ENCODE measurements around the gene TRPM3.

The TRPM3 gene

GRCh38 chr9:70534471-70534870 lies 587.0 kb downstream of the TRPM3 start:
- ChIA-PET POLR2A (no interaction called here), CTCF (interaction anchor here (0.8 to 1.1 kb wide), 2 partner anchors 11 to 14 kb away, joined by 3 read pairs; no protein-coding TSS in a partner anchor)
- no peak for DNase-seq (ENCODE audit: extremely low spot score)
- TF ChIP-seq CTCF (IDR thresholded peaks at IDR 0.05; ENCODE audit: control extremely low read depth, extremely low read depth, low read depth, missing control alignments), result no peak

GRCh38 chr9:70534061-70534460 lies 587.4 kb downstream of the TRPM3 start:
- no peak for DNase-seq (ENCODE audit: extremely low spot score)
- TF ChIP-seq CTCF (IDR thresholded peaks at IDR 0.05; ENCODE audit: control extremely low read depth, extremely low read depth, low read depth, missing control alignments), result no peak
- ChIA-PET CTCF (interaction anchor here (0.8 to 1.1 kb wide), 2 partner anchors 11 to 14 kb away, joined by 3 read pairs; no protein-coding TSS in a partner anchor), POLR2A (no interaction called here)

- no peak for TF ChIP-seq CTCF (IDR thresholded peaks at IDR 0.05; ENCODE audit: control extremely low read depth, extremely low read depth, low read depth, missing control alignments)
- POLR2A ChIA-PET, result no interaction called here
- CTCF ChIA-PET, result no interaction called here
- no peak for DNase-seq (ENCODE audit: extremely low spot score)
Observed at GRCh38 chr9:70533492-70533891, 587.9 kb downstream of the TRPM3 start.

GRCh38 chr9:70532716-70533115 lies 588.7 kb downstream of the TRPM3 start:
- ChIA-PET CTCF (no interaction called here), POLR2A (no interaction called here)
- no peak for TF ChIP-seq CTCF (IDR thresholded peaks at IDR 0.05; ENCODE audit: control extremely low read depth, extremely low read depth, low read depth, missing control alignments)
- DNase-seq (ENCODE audit: extremely low spot score), result no peak

- ChIA-PET POLR2A (no interaction called here), CTCF (no interaction called here)
- no peak for DNase-seq (ENCODE audit: extremely low spot score)
- no peak for TF ChIP-seq CTCF (IDR thresholded peaks at IDR 0.05; ENCODE audit: control extremely low read depth, extremely low read depth, low read depth, missing control alignments)
Observed at GRCh38 chr9:70531311-70531710, 590.1 kb downstream of the TRPM3 start.

- no peak for TF ChIP-seq CTCF (IDR thresholded peaks at IDR 0.05; ENCODE audit: control extremely low read depth, extremely low read depth, low read depth, missing control alignments)
- no peak for DNase-seq (ENCODE audit: extremely low spot score)
- POLR2A ChIA-PET, result no interaction called here
- CTCF ChIA-PET, result no interaction called here
Observed at GRCh38 chr9:70530716-70531115, 590.7 kb downstream of the TRPM3 start.

GRCh38 chr9:70529833-70530232 lies 591.6 kb downstream of the TRPM3 start:
- DNase-seq (ENCODE audit: extremely low spot score), result no peak
- POLR2A ChIA-PET, result no interaction called here
- TF ChIP-seq CTCF (IDR thresholded peaks at IDR 0.05; ENCODE audit: control extremely low read depth, extremely low read depth, low read depth, missing control alignments), result no peak
- CTCF ChIA-PET, result no interaction called here
